Gastroesophageal sphincter (tissue), 3 donors: ENCODE data around the gene FHIP1A.

Source experiments
- EP300 ChIP-seq: sonication (generic); formaldehyde crosslinking; IDR thresholded peaks from one replicate; pipeline ENCODE4 v1.6.1; 2017; ENCODE audit warnings: antibody characterized with exemption, mild to moderate bottlenecking
- POLR2A ChIP-seq, 2 donors: fragments of 450-650 bp; IDR thresholded peaks; one replicate each; pipeline ENCODE4 v1.6.1; 2017; ENCODE audit warnings: antibody characterized with exemption in 2 of 2, mild to moderate bottlenecking in 2 of 2, moderate library complexity in 1 of 2
- POLR2AphosphoS5 ChIP-seq: sonication (generic); formaldehyde crosslinking; IDR thresholded peaks from one replicate; pipeline ENCODE4 v1.6.1; 2017; ENCODE audit warnings: antibody characterized with exemption
- TF ChIP-seq, protein P1 (sequence below), 4 experiments: fragments of 200-600 bp in 2 of 4; fragments of 450-650 bp in 2 of 4; sonication (generic) in 1 of 4; IDR thresholded peaks; one replicate each; pipeline ENCODE4 v1.5.1; 2017 to 2019; ENCODE audit warnings: antibody characterized with exemption in 4 of 4, mild to moderate bottlenecking in 2 of 4, moderate library complexity in 2 of 4

DNA sequence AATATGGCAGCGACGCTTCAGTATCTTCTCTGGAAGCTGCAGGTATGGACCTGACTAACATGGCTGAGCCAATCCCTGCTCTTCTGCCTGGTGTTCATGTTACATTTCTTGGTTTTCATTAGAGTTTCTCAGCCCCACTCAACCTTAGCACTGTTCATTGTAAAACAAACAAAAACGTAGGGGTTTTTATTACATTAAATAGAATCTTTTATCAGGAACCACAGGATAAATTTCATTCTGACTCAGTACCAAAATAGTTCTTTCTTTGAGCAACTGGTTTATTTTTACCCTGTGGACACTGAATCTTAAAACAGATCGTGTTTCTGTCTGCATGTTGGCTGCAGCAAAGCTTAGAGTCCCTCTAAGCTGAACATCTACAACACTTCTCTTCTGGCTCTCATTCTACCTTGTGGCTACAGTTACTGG lies 27.1 kb downstream of the FHIP1A start:
- TF ChIP-seq, protein P1, sequence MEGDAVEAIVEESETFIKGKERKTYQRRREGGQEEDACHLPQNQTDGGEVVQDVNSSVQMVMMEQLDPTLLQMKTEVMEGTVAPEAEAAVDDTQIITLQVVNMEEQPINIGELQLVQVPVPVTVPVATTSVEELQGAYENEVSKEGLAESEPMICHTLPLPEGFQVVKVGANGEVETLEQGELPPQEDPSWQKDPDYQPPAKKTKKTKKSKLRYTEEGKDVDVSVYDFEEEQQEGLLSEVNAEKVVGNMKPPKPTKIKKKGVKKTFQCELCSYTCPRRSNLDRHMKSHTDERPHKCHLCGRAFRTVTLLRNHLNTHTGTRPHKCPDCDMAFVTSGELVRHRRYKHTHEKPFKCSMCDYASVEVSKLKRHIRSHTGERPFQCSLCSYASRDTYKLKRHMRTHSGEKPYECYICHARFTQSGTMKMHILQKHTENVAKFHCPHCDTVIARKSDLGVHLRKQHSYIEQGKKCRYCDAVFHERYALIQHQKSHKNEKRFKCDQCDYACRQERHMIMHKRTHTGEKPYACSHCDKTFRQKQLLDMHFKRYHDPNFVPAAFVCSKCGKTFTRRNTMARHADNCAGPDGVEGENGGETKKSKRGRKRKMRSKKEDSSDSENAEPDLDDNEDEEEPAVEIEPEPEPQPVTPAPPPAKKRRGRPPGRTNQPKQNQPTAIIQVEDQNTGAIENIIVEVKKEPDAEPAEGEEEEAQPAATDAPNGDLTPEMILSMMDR (IDR thresholded peaks at IDR 0.05) = no peak
- TF ChIP-seq POLR2A (IDR thresholded peaks at IDR 0.05) = no peak
- no peak for TF ChIP-seq POLR2AphosphoS5
- no peak for TF ChIP-seq EP300
